ENCODE data around the gene MED10.

MED10 gene

GRCh38 chr5:6348476-6349000 is 29.8 kb downstream of the MED10 start:
- DNase-seq (ENCODE audit: low read depth): no peak

GRCh38 chr5:6347673-6348072 is 30.7 kb downstream of the MED10 start:
- no peak for DNase-seq (ENCODE audit: low read depth)

- DNase-seq (ENCODE audit: low read depth): no peak
These were observed 31.2 kb downstream of the MED10 start for GRCh38 chr5:6347165-6347564.

- no peak for DNase-seq (ENCODE audit: low read depth)
These were observed 33.8 kb downstream of the MED10 start for GRCh38 chr5:6344593-6344989.

GRCh38 chr5:6343951-6344592 is 34.3 kb downstream of the MED10 start:
- DNase-seq (ENCODE audit: low read depth): no peak

- DNase-seq (ENCODE audit: low read depth): no peak
These were observed 35.5 kb downstream of the MED10 start for GRCh38 chr5:6342689-6343315.

GRCh38 chr5:6340100-6340499 is 38.2 kb downstream of the MED10 start:
- no peak for DNase-seq (ENCODE audit: low read depth)

GRCh38 chr5:6338871-6339270 is 39.5 kb downstream of the MED10 start:
- no peak for DNase-seq (ENCODE audit: low read depth)

GRCh38 chr5:6338135-6338534 is 40.2 kb downstream of the MED10 start:
- no peak for DNase-seq (ENCODE audit: low read depth)

GRCh38 chr5:6333182-6333905 is 45.0 kb downstream of the MED10 start:
- DNase-seq (ENCODE audit: low read depth): no peak

- no peak for DNase-seq (ENCODE audit: low read depth)
These were observed 50.2 kb downstream of the MED10 start for GRCh38 chr5:6328173-6328572.

- no peak for DNase-seq (ENCODE audit: low read depth)
These were observed 51.6 kb downstream of the MED10 start for GRCh38 chr5:6326776-6327175.

GRCh38 chr5:6322163-6322713 is 56.1 kb downstream of the MED10 start:
- DNase-seq (ENCODE audit: low read depth): no peak
